ENCODE data around the gene AFF3.

- TF ChIP-seq, protein P1, sequence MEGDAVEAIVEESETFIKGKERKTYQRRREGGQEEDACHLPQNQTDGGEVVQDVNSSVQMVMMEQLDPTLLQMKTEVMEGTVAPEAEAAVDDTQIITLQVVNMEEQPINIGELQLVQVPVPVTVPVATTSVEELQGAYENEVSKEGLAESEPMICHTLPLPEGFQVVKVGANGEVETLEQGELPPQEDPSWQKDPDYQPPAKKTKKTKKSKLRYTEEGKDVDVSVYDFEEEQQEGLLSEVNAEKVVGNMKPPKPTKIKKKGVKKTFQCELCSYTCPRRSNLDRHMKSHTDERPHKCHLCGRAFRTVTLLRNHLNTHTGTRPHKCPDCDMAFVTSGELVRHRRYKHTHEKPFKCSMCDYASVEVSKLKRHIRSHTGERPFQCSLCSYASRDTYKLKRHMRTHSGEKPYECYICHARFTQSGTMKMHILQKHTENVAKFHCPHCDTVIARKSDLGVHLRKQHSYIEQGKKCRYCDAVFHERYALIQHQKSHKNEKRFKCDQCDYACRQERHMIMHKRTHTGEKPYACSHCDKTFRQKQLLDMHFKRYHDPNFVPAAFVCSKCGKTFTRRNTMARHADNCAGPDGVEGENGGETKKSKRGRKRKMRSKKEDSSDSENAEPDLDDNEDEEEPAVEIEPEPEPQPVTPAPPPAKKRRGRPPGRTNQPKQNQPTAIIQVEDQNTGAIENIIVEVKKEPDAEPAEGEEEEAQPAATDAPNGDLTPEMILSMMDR (IDR thresholded peaks at IDR 0.05), result no peak
- TF ChIP-seq ZFX (IDR thresholded peaks at IDR 0.05; ENCODE audit: borderline replicate concordance), result no peak
Measured at GRCh38 chr2:100184055-100184737, 41.8 kb upstream of the AFF3 start.

All from 22Rv1 (cell line).